Duodenal mucosa (tissue), 2 donors: ENCODE data around the gene HCN4.

Experiments used
- H3K27ac ChIP-seq: one replicate; pipeline ENCODE4 v1.7.0; 2013; ENCODE audit warnings: low read depth, low read length
- H3K27me3 ChIP-seq, 2 donors: one replicate each; pipeline ENCODE4 v1.7.0; 2013; ENCODE audit warnings: low read length in 2 of 2, control low read depth in 1 of 2; ENCODE audit not compliant: insufficient read depth in 2 of 2, control insufficient read depth in 1 of 2
- H3K36me3 ChIP-seq, 2 donors: one replicate each; pipeline ENCODE4 v1.7.0; 2013; ENCODE audit warnings: low read length in 2 of 2, control low read depth in 1 of 2; ENCODE audit not compliant: insufficient read depth in 2 of 2, control insufficient read depth in 1 of 2
- H3K4me1 ChIP-seq, 2 donors: one replicate each; pipeline ENCODE4 v1.7.0; 2013; ENCODE audit warnings: low read length in 2 of 2, control low read depth in 1 of 2; ENCODE audit not compliant: insufficient read depth in 2 of 2, control insufficient read depth in 1 of 2
- H3K4me3 ChIP-seq, 2 donors: one replicate each; pipeline ENCODE4 v1.7.0; 2013; ENCODE audit warnings: low read length in 2 of 2, low read depth in 1 of 2
- H3K9ac ChIP-seq, 2 donors: one replicate each; pipeline ENCODE4 v1.7.0; 2013; ENCODE audit warnings: low read length in 2 of 2, low read depth in 1 of 2
- H3K9me3 ChIP-seq, 2 donors: one replicate each; pipeline ENCODE4 v1.7.0; 2013; ENCODE audit warnings: low read length in 2 of 2, control low read depth in 1 of 2; ENCODE audit not compliant: control insufficient read depth in 1 of 2

HCN4 gene

GRCh38 chr15:73391128-73391872 is 22.5 kb upstream of the HCN4 start:
- Histone ChIP-seq H3K27ac (no peak overlapping the region), H3K9me3 (no peaks in the 10 kb centered on the region), H3K9ac (no peak overlapping the region), H3K4me3 (no peak overlapping the region), H3K27me3 (peaks cover 0 to 6% of the 10 kb centered on the region in 2 donors), H3K4me1 (peaks cover 3 to 21% of the 10 kb centered on the region in 2 donors), H3K36me3 (no peaks in the 10 kb centered on the region)

- H3K27me3 ChIP-seq: peaks cover 8 to 10% of the 10 kb centered on the region in 2 donors
- no peaks in the 10 kb centered on the region for H3K36me3 ChIP-seq
- no peak overlapping the region for H3K9ac ChIP-seq
- H3K4me3 ChIP-seq: no peak overlapping the region
- H3K27ac ChIP-seq: no peak overlapping the region
- peaks cover 3 to 21% of the 10 kb centered on the region in 2 donors for H3K4me1 ChIP-seq
- no peaks in the 10 kb centered on the region for H3K9me3 ChIP-seq
Measured at GRCh38 chr15:73389971-73390544, 21.3 kb upstream of the HCN4 start.

- Histone ChIP-seq H3K27me3 (peaks cover 10% of the 10 kb centered on the region in 2 donors), H3K9ac (no peak overlapping the region), H3K36me3 (no peaks in the 10 kb centered on the region), H3K4me3 (no peak overlapping the region), H3K27ac (no peak overlapping the region), H3K9me3 (no peaks in the 10 kb centered on the region), H3K4me1 (peaks cover 3 to 21% of the 10 kb centered on the region in 2 donors)
Measured at GRCh38 chr15:73389539-73389938, 20.8 kb upstream of the HCN4 start.

GRCh38 chr15:73388256-73388781 is 19.6 kb upstream of the HCN4 start:
- H3K27ac ChIP-seq: no peak overlapping the region
- no peak overlapping the region for H3K4me3 ChIP-seq
- H3K36me3 ChIP-seq: no peaks in the 10 kb centered on the region
- peaks cover 10% of the 10 kb centered on the region in 2 donors for H3K27me3 ChIP-seq
- no peak overlapping the region for H3K9ac ChIP-seq
- peaks cover 3 to 21% of the 10 kb centered on the region in 2 donors for H3K4me1 ChIP-seq
- no peaks in the 10 kb centered on the region for H3K9me3 ChIP-seq

- H3K9me3 ChIP-seq: peaks cover 0 to 3% of the 10 kb centered on the region in 2 donors
- H3K9ac ChIP-seq: no peak overlapping the region
- peaks cover 3 to 21% of the 10 kb centered on the region in 2 donors for H3K4me1 ChIP-seq
- H3K27ac ChIP-seq: no peak overlapping the region
- no peak overlapping the region for H3K4me3 ChIP-seq
- H3K27me3 ChIP-seq: peaks cover 7 to 10% of the 10 kb centered on the region in 2 donors
- H3K36me3 ChIP-seq: no peaks in the 10 kb centered on the region
Measured at GRCh38 chr15:73387507-73388255, 18.9 kb upstream of the HCN4 start.

GRCh38 chr15:73386886-73387506 is 18.2 kb upstream of the HCN4 start:
- no peak overlapping the region for H3K4me3 ChIP-seq
- H3K27ac ChIP-seq: no peak overlapping the region
- H3K36me3 ChIP-seq: no peaks in the 10 kb centered on the region
- peaks cover 3 to 21% of the 10 kb centered on the region in 2 donors for H3K4me1 ChIP-seq
- peaks cover 7 to 10% of the 10 kb centered on the region in 2 donors for H3K27me3 ChIP-seq
- no peak overlapping the region for H3K9ac ChIP-seq
- peaks cover 0 to 3% of the 10 kb centered on the region in 2 donors for H3K9me3 ChIP-seq

GRCh38 chr15:73386238-73386637 is 17.5 kb upstream of the HCN4 start:
- H3K4me1 ChIP-seq: peaks cover 3 to 21% of the 10 kb centered on the region in 2 donors
- H3K27ac ChIP-seq: no peak overlapping the region
- H3K36me3 ChIP-seq: no peaks in the 10 kb centered on the region
- no peak overlapping the region for H3K9ac ChIP-seq
- H3K4me3 ChIP-seq: no peak overlapping the region
- peaks cover 0 to 3% of the 10 kb centered on the region in 2 donors for H3K9me3 ChIP-seq
- peaks cover 4 to 10% of the 10 kb centered on the region in 2 donors for H3K27me3 ChIP-seq

- H3K9me3 ChIP-seq: peaks cover 3 to 7% of the 10 kb centered on the region in 2 donors
- no peak overlapping the region for H3K4me3 ChIP-seq
- no peak overlapping the region for H3K27ac ChIP-seq
- H3K27me3 ChIP-seq: peaks cover 4 to 10% of the 10 kb centered on the region in 2 donors
- H3K36me3 ChIP-seq: no peaks in the 10 kb centered on the region
- peaks cover 3 to 19% of the 10 kb centered on the region in 2 donors for H3K4me1 ChIP-seq
- H3K9ac ChIP-seq: no peak overlapping the region
Measured at GRCh38 chr15:73385205-73385604, 16.4 kb upstream of the HCN4 start.

- Histone ChIP-seq H3K27ac (no peak overlapping the region), H3K27me3 (peaks cover 4 to 10% of the 10 kb centered on the region in 2 donors), H3K9me3 (peaks cover 3 to 7% of the 10 kb centered on the region in 2 donors), H3K4me3 (no peak overlapping the region), H3K4me1 (peaks cover 0 to 8% of the 10 kb centered on the region in 2 donors), H3K36me3 (no peaks in the 10 kb centered on the region), H3K9ac (no peak overlapping the region)
Measured at GRCh38 chr15:73383310-73384189, 14.8 kb upstream of the HCN4 start.
